Frontal cortex (tissue), 4 donors: Measurements from ENCODE around the gene TMEM200A. TPM values are rescaled to one million over a fixed set of nuclear protein-coding genes. Genes with fewer than 3 reads are reported as not detected.

Experiments
- DNase-seq, 2 donors: peaks; one replicate each; pipeline ENCODE4 v3.0.0; 2012; ENCODE audit warnings: low spot score in 2 of 2
- FAIRE-seq: peaks from 2 replicates; lab custom pipeline; 2012; peaks lifted over from hg19 to GRCh38; lab: Jason Lieb, UNC
- total RNA-seq: library from RNA; depleted of rRNA; stranded (reverse); fragments of >200 nt; gene quantifications from one replicate; pipeline ENCODE4 v1.2.3, GENCODE V29; 2014
- donor health status: control.
- donor health status: control.
- donor health status: control.

TMEM200A gene
- total RNA-seq, 1 donor from 2014 or later, result 20.4 TPM

GRCh38 chr6:130417951-130418350 is 52.1 kb downstream of the TMEM200A start:
- DNase-seq (no peak), FAIRE-seq (no peak)

GRCh38 chr6:130420911-130421310 is 55.1 kb downstream of the TMEM200A start:
- DNase-seq (no peak), FAIRE-seq (no peak)

GRCh38 chr6:130421585-130421984 is 55.8 kb downstream of the TMEM200A start:
- FAIRE-seq (no peak), DNase-seq (no peak)

GRCh38 chr6:130423044-130423443 is 57.2 kb downstream of the TMEM200A start:
- FAIRE-seq, result no peak
- DNase-seq, result no peak

- FAIRE-seq, result no peak
- no peak for DNase-seq
Measured at GRCh38 chr6:130424710-130425109, 58.9 kb downstream of the TMEM200A start.

GRCh38 chr6:130425537-130425936 is 59.7 kb downstream of the TMEM200A start:
- DNase-seq (no peak), FAIRE-seq (no peak)

- DNase-seq (no peak), FAIRE-seq (no peak)
Measured at GRCh38 chr6:130426066-130426721, 60.4 kb downstream of the TMEM200A start.

- DNase-seq (no peak), FAIRE-seq (no peak)
Measured at GRCh38 chr6:130431346-130431852, 65.6 kb downstream of the TMEM200A start.

GRCh38 chr6:130432838-130433237 is 67.0 kb downstream of the TMEM200A start:
- no peak for DNase-seq
- no peak for FAIRE-seq

- DNase-seq (no peak), FAIRE-seq (no peak)
Measured at GRCh38 chr6:130434174-130434873, 68.5 kb downstream of the TMEM200A start.

- no peak for FAIRE-seq
Measured at GRCh38 chr6:130435181-130435580, 69.4 kb downstream of the TMEM200A start.

GRCh38 chr6:130437961-130438360 is 72.1 kb downstream of the TMEM200A start:
- FAIRE-seq, result no peak

More at GRCh38 chr6:130435181-130435580, 69.4 kb downstream of the TMEM200A start:
- no peak for DNase-seq

GRCh38 chr6:130447374-130447773 is 81.6 kb downstream of the TMEM200A start:
- FAIRE-seq (no peak), DNase-seq (no peak)

More at GRCh38 chr6:130437961-130438360, 72.1 kb downstream of the TMEM200A start:
- no peak for DNase-seq

- DNase-seq (no peak), FAIRE-seq (no peak)
Measured at GRCh38 chr6:130452336-130452735, 86.5 kb downstream of the TMEM200A start.

- no peak for DNase-seq
- no peak for FAIRE-seq
Measured at GRCh38 chr6:130453230-130453629, 87.4 kb downstream of the TMEM200A start.

- DNase-seq (no peak), FAIRE-seq (no peak)
Measured at GRCh38 chr6:130457605-130458004, 91.8 kb downstream of the TMEM200A start.

GRCh38 chr6:130459316-130459715 is 93.5 kb downstream of the TMEM200A start:
- DNase-seq, result no peak
- no peak for FAIRE-seq

GRCh38 chr6:130460934-130461333 is 95.1 kb downstream of the TMEM200A start:
- FAIRE-seq, result no peak
- DNase-seq, result no peak

- DNase-seq (no peak), FAIRE-seq (no peak)
Measured at GRCh38 chr6:130466052-130466747, 100.4 kb downstream of the TMEM200A start.

- FAIRE-seq (no peak), DNase-seq (no peak)
Measured at GRCh38 chr6:130466748-130467061, 100.9 kb downstream of the TMEM200A start.
